ENCODE measurements around the gene ADAMTS8. TPM values are rescaled to one million over a fixed set of nuclear protein-coding genes. Genes with fewer than 3 reads are reported as not detected.
A peak's percentile ranks its signal among the peaks of the same experiment; 100 is the strongest.

Gene ADAMTS8
- total RNA-seq, 2 donors from 2014 or later = 0.86 to 3.4 TPM

GRCh38 chr11:130465263-130465662, 36.9 kb upstream of the ADAMTS8 start:
- DNase-seq (ENCODE audit: low spot score) = no peak
- intact Hi-C loops (cut with DNase I) = no loop called here

GRCh38 chr11:130464291-130464812, 35.9 kb upstream of the ADAMTS8 start:
- intact Hi-C loops (cut with DNase I) = no loop called here
- no peak for DNase-seq (ENCODE audit: low spot score)

GRCh38 chr11:130462931-130463330, 34.5 kb upstream of the ADAMTS8 start:
- no peak for DNase-seq (ENCODE audit: low spot score)
- intact Hi-C loops (cut with DNase I) = no loop called here

GRCh38 chr11:130462101-130462885, 33.9 kb upstream of the ADAMTS8 start:
- intact Hi-C loops (cut with DNase I) = no loop called here
- no peak for DNase-seq (ENCODE audit: low spot score)

- intact Hi-C loops (cut with DNase I) = loop anchor here in 1 of 2 donors (10.0 kb wide), 1 partner anchor 145 kb away; no protein-coding TSS in a partner anchor
Observed at GRCh38 chr11:130459521-130459920, 31.1 kb upstream of the ADAMTS8 start.

GRCh38 chr11:130458410-130458729, 30.0 kb upstream of the ADAMTS8 start:
- no peak for DNase-seq (ENCODE audit: low spot score)
- intact Hi-C loops (cut with DNase I) = loop anchor here in 1 of 2 donors (10.0 kb wide), 1 partner anchor 146 kb away; no protein-coding TSS in a partner anchor

More at GRCh38 chr11:130459521-130459920, 31.1 kb upstream of the ADAMTS8 start:
- no peak for DNase-seq (ENCODE audit: low spot score)

- no peak for DNase-seq (ENCODE audit: low spot score)
- intact Hi-C loops (cut with DNase I) = loop anchor here in 1 of 2 donors (10.0 kb wide), 1 partner anchor 147 kb away; no protein-coding TSS in a partner anchor
Observed at GRCh38 chr11:130457623-130458409, 29.4 kb upstream of the ADAMTS8 start.

- intact Hi-C loops (cut with DNase I) = loop anchor here in 1 of 2 donors (10.0 kb wide), 1 partner anchor 149 kb away; no protein-coding TSS in a partner anchor
- DNase-seq (ENCODE audit: low spot score) = no peak
Observed at GRCh38 chr11:130456286-130456685, 27.9 kb upstream of the ADAMTS8 start.

GRCh38 chr11:130455483-130456127, 27.2 kb upstream of the ADAMTS8 start:
- DNase-seq (ENCODE audit: low spot score) = no peak
- intact Hi-C loops (cut with DNase I) = loop anchor here in 1 of 2 donors (10.0 kb wide), 1 partner anchor 149 kb away; no protein-coding TSS in a partner anchor

GRCh38 chr11:130454491-130455252, 26.3 kb upstream of the ADAMTS8 start:
- intact Hi-C loops (cut with DNase I) = loop anchor here in 1 of 2 donors (10.0 kb wide), 1 partner anchor 150 kb away; no protein-coding TSS in a partner anchor
- DNase-seq (ENCODE audit: low spot score) = no peak

- intact Hi-C loops (cut with DNase I) = loop anchor here in 1 of 2 donors (10.0 kb wide), 1 partner anchor 152 kb away; no protein-coding TSS in a partner anchor
- no peak for DNase-seq (ENCODE audit: low spot score)
Observed at GRCh38 chr11:130452940-130453339, 24.5 kb upstream of the ADAMTS8 start.

GRCh38 chr11:130452176-130452575, 23.8 kb upstream of the ADAMTS8 start:
- intact Hi-C loops (cut with DNase I) = loop anchor here in 1 of 2 donors (10.0 kb wide), 1 partner anchor 153 kb away; no protein-coding TSS in a partner anchor

GRCh38 chr11:130451231-130452019, 23.0 kb upstream of the ADAMTS8 start:
- intact Hi-C loops (cut with DNase I) = loop anchor here in 1 of 2 donors (10.0 kb wide), 1 partner anchor 153 kb away; no protein-coding TSS in a partner anchor
- DNase-seq (ENCODE audit: low spot score) = no peak

More at GRCh38 chr11:130452176-130452575, 23.8 kb upstream of the ADAMTS8 start:
- DNase-seq (ENCODE audit: low spot score) = no peak

GRCh38 chr11:130449996-130450769, 21.8 kb upstream of the ADAMTS8 start:
- intact Hi-C loops (cut with DNase I) = loop anchor here in 1 of 2 donors (10.0 kb wide), 1 partner anchor 155 kb away; no protein-coding TSS in a partner anchor
- peak; percentile 96 for DNase-seq (ENCODE audit: low spot score)

GRCh38 chr11:130449310-130449990, 21.0 kb upstream of the ADAMTS8 start:
- intact Hi-C loops (cut with DNase I) = no loop called here
- peak; percentile 76 for DNase-seq (ENCODE audit: low spot score)

All from posterior vena cava (tissue), 2 donors.